IMR-90 (cell line): ENCODE results near the gene TRAF3IP1. TPM values are rescaled to one million over a fixed set of nuclear protein-coding genes. Genes with fewer than 3 reads are reported as not detected.

Source experiments
- ATAC-seq: fragments of 200-7000 bp; cut with Tn5 transposase; 2 replicates; pipeline ENCODE4 v1.9.1; 2020; ENCODE audit warnings: low read depth, mild to moderate bottlenecking, moderate library complexity
- BruUV-seq: library from RNA; stranded (reverse); fragments of 400-500 nt; replicated peaks from 2 replicates; lab custom pipeline; 2021; lab: Mats Ljungman, UMichigan
- CTCF ChIA-PET: fragments of 300-600 bp; formaldehyde crosslinking; extraction: SDS; loops from one replicate; lab custom pipeline; 2021; ENCODE audit warnings: antibody characterized with exemption; lab: Yijun Ruan, JAX
- POLR2A ChIA-PET: fragments of 300-600 bp; sonication (Branson Sonifier 250); formaldehyde crosslinking; loops from one replicate; lab custom pipeline; 2022; ENCODE audit warnings: antibody characterized with exemption; ENCODE audit not compliant: unreplicated experiment; lab: Charles Lee
- DNase-seq: peaks from one replicate; pipeline ENCODE4 v3.0.0; 2013
- H2AFZ ChIP-seq: replicated peaks from 2 replicates; pipeline ENCODE3; 2013; ENCODE audit warnings: low read length, mild to moderate bottlenecking; ENCODE audit not compliant: poor library complexity
- H2AK5ac ChIP-seq: 2 replicates; pipeline ENCODE4 v1.6.1; 2013; ENCODE audit warnings: low read depth, low read length, inconsistent platforms
- H2AK9ac ChIP-seq: replicated peaks from 2 replicates; pipeline ENCODE3; 2013; ENCODE audit warnings: mild to moderate bottlenecking, low read depth, low read length, moderate library complexity; ENCODE audit not compliant: poor library complexity
- H2BK120ac ChIP-seq: 2 replicates; pipeline ENCODE4 v1.6.1; 2013; ENCODE audit warnings: low read depth, low read length, inconsistent platforms
- H2BK15ac ChIP-seq: 3 replicates; pipeline ENCODE4 v1.6.1; 2013; ENCODE audit warnings: low read depth, low read length, inconsistent platforms
- H2BK20ac ChIP-seq: 2 replicates; pipeline ENCODE4 v1.6.1; 2013; ENCODE audit warnings: low read depth, mild to moderate bottlenecking, inconsistent platforms, low read length, moderate library complexity
- H2BK5ac ChIP-seq: 2 replicates; pipeline ENCODE4 v1.6.1; 2013; ENCODE audit warnings: mild to moderate bottlenecking, low read depth, low read length, inconsistent platforms; ENCODE audit not compliant: poor library complexity, severe bottlenecking
- H3K14ac ChIP-seq: replicated peaks from 2 replicates; pipeline ENCODE4 v1.6.1; 2013; ENCODE audit warnings: low read depth, low read length, inconsistent platforms
- H3K18ac ChIP-seq: 2 replicates; pipeline ENCODE4 v1.6.1; 2013; ENCODE audit warnings: low read depth, low read length, control low read depth
- H3K23ac ChIP-seq: 2 replicates; pipeline ENCODE4 v1.6.1; 2013; ENCODE audit warnings: low read depth, low read length, inconsistent platforms
- H3K27ac ChIP-seq: 2 replicates; pipeline ENCODE4 v1.5.1; 2013; ENCODE audit warnings: mild to moderate bottlenecking, control low read depth, low read length; ENCODE audit not compliant: insufficient read depth
- H3K27me3 ChIP-seq: 2 replicates; pipeline ENCODE4 v1.6.1; 2013; ENCODE audit warnings: low read length; ENCODE audit not compliant: control insufficient read depth, insufficient read depth
- H3K36me3 ChIP-seq: 2 replicates; pipeline ENCODE4 v1.6.1; 2013; ENCODE audit warnings: low read length, mixed read lengths; ENCODE audit not compliant: control insufficient read depth, insufficient read depth
- H3K4ac ChIP-seq: 2 replicates; pipeline ENCODE4 v1.6.1; 2013; ENCODE audit warnings: low read depth, low read length, inconsistent platforms
- H3K4me1 ChIP-seq: 2 replicates; pipeline ENCODE4 v1.6.1; 2013; ENCODE audit warnings: low read length, mixed read lengths; ENCODE audit not compliant: control insufficient read depth, insufficient read depth
- H3K4me2 ChIP-seq: 2 replicates; pipeline ENCODE4 v1.6.1; 2013; ENCODE audit warnings: low read depth, mild to moderate bottlenecking, control low read depth, low read length, moderate library complexity
- H3K4me3 ChIP-seq: 2 replicates; pipeline ENCODE4 v1.5.1; 2013; ENCODE audit warnings: low read depth, mild to moderate bottlenecking, control low read depth, low read length, moderate library complexity; ENCODE audit not compliant: insufficient read depth
- H3K56ac ChIP-seq: 2 replicates; pipeline ENCODE4 v1.6.1; 2013; ENCODE audit warnings: low read length, inconsistent platforms; ENCODE audit not compliant: insufficient read depth; ENCODE audit errors: extremely low read depth
- H3K79me1 ChIP-seq, 2 experiments: 2 replicates each; pipeline ENCODE4 v1.6.1; 2013; ENCODE audit warnings: low read length in 2 of 2, inconsistent platforms in 1 of 2, low read depth in 1 of 2
- H3K9ac ChIP-seq: 2 replicates; pipeline ENCODE4 v1.6.1; 2013; ENCODE audit warnings: low read depth, low read length, control low read depth
- H3K9me1 ChIP-seq: 2 replicates; pipeline ENCODE4 v1.6.1; 2013; ENCODE audit warnings: low read length, inconsistent platforms; ENCODE audit not compliant: insufficient read depth
- H3K9me3 ChIP-seq: 2 replicates; pipeline ENCODE4 v1.6.1; 2013; ENCODE audit warnings: low read length; ENCODE audit not compliant: control insufficient read depth, insufficient read depth
- H4K20me1 ChIP-seq: 2 replicates; pipeline ENCODE4 v1.6.1; 2013; ENCODE audit warnings: low read length, inconsistent platforms; ENCODE audit not compliant: insufficient read depth
- H4K5ac ChIP-seq: 2 replicates; pipeline ENCODE4 v1.6.1; 2013; ENCODE audit warnings: mild to moderate bottlenecking, low read depth, low read length, control low read depth
- H4K8ac ChIP-seq, 2 experiments: 2 replicates each; pipeline ENCODE4 v1.6.1; 2013; ENCODE audit warnings: low read depth in 2 of 2, low read length in 2 of 2, control low read depth in 1 of 2, inconsistent platforms in 1 of 2
- H4K91ac ChIP-seq: 2 replicates; pipeline ENCODE4 v1.6.1; 2013; ENCODE audit warnings: low read depth, low read length, inconsistent platforms; ENCODE audit not compliant: insufficient read depth
- FOS ChIP-seq: fragments of 150-350 bp; IDR thresholded peaks from 2 replicates; pipeline ENCODE4 v1.6.1; 2016; ENCODE audit warnings: low read depth, low read length
- RCOR1 ChIP-seq: IDR thresholded peaks from 2 replicates; pipeline ENCODE4 v1.6.1; 2012; ENCODE audit warnings: mild to moderate bottlenecking, low read length, improper control_type of control experiment; ENCODE audit not compliant: insufficient replicate concordance
- whole genome bisulfite sequencing, 2 experiments: methylation state at CpG; one replicate each; pipeline versions ENCODE4 v1.1.5 to v1.1.7; 2013; ENCODE audit warnings: missing lambda C conversion rate in 2 of 2; ENCODE audit not compliant: insufficient read length in 1 of 2; ENCODE audit errors: extremely low coverage in 2 of 2; 5-methylcytosine and 5-hydroxymethylcytosine counted together
- dilution Hi-C: fragments of 300-500 bp; cut with HindIII; formaldehyde crosslinking; loops from one replicate; pipeline ENCODE4 v1.14.3; 2018; ENCODE audit warnings: low sequenced_read_pairs; ENCODE audit not compliant: unreplicated experiment
- in situ Hi-C: fragments of 300-500 bp; cut with MboI; formaldehyde crosslinking; loops from 3 replicates; pipeline ENCODE4 v1.14.3; 2019; ENCODE audit warnings: low sequenced_read_pairs, inconsistent platforms, mixed read lengths
- intact Hi-C: fragments of 100-400 bp; cut with micrococcal nuclease; formaldehyde crosslinking; loops from 2 replicates; pipeline ENCODE4 v1.10.0; 2022
- polyA plus RNA-seq, 3 experiments: library from polyadenylated mRNA; depleted of rRNA; stranded (reverse); fragments of >200 nt; gene quantifications; 2 replicates each; pipeline ENCODE4 v1.2.3, GENCODE V29; 2012; ENCODE audit warnings: low replicate concordance in 1 of 3
- total RNA-seq: library from RNA; depleted of rRNA; stranded (reverse); fragments of >200 nt; gene quantifications from 2 replicates; pipeline ENCODE4 v1.2.3, GENCODE V29; 2012
- TF ChIP-seq, protein P1 (sequence below): fragments of 150-350 bp; IDR thresholded peaks from 2 replicates; pipeline ENCODE4 v1.6.1; 2016; ENCODE audit warnings: low read depth, mild to moderate bottlenecking, low read length, moderate library complexity, borderline replicate concordance

TRAF3IP1 gene
- total and polyA plus RNA-seq, 2 of the 4 experiments (the other 2 are of a cell fraction), result 5.9 to 8.3 TPM

DNA sequence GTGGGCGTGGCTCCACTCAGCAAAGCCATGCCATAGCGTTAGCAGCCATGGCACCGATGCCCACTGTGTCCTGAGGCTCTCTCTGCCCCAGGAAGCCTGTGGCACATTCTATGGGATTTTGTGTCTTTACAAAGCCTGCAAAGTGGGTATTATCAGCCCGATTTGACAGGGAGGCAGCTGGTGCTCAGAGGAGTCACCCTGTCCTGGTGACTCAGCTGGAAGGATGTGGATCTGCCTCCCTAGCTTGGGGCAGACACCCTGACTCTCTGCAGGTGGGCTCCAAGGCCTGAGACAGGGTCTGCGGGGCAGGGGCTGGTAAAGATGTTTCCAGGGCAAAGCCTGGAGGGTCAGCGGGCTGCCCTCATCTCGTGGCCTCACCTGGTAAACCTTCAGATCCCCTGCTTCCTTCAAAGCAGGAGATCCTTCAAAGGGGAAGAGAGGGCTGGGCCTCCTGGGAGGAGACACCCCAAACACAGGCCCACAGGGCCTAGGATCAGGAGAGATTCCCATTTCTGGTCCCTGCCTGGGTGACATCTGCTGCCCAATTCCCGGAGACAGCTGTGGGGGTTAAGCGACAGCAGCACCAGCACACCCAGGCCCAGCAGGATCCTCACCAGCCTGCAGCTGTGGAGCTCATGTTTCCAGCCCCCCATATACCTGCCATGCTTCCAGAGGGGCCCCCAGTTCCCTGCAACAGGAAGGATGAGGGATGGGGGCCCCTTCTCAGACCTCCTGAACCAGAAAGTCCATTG lies 103.4 kb downstream of the TRAF3IP1 start:
- 0 out of 2 replicates have a peak, but pooled peaks have one; percentile 15 for TF ChIP-seq FOS
- no peak for TF ChIP-seq RCOR1
- TF ChIP-seq, protein P1, sequence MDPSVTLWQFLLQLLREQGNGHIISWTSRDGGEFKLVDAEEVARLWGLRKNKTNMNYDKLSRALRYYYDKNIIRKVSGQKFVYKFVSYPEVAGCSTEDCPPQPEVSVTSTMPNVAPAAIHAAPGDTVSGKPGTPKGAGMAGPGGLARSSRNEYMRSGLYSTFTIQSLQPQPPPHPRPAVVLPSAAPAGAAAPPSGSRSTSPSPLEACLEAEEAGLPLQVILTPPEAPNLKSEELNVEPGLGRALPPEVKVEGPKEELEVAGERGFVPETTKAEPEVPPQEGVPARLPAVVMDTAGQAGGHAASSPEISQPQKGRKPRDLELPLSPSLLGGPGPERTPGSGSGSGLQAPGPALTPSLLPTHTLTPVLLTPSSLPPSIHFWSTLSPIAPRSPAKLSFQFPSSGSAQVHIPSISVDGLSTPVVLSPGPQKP, result no peak
- Histone ChIP-seq H3K9me1 (peaks cover 17% of the 10 kb centered on the region), H3K14ac (no peak overlapping the region), H3K9me3 (no peaks in the 10 kb centered on the region), H3K36me3 (no peaks in the 10 kb centered on the region), H3K79me1 (peaks cover 8 to 23% of the 10 kb centered on the region in 2 experiments; a peak in 3 of 4 replicates), H4K5ac (no peak overlapping the region), H3K4me1 (peaks cover 18% of the 10 kb centered on the region), H2AK9ac (peak overlapping the region; percentile 4), H3K23ac (no peak overlapping the region), H3K56ac (no peak overlapping the region), H3K27ac (no peak overlapping the region; the same call in 1 of the 2 replicates), H4K8ac (0 out of 4 replicates have a peak overlapping the region, but pooled peaks of 1 of the 2 experiments have one; percentile 0), H3K18ac (no peak overlapping the region), H4K91ac (no peak overlapping the region), H4K20me1 (no peaks in the 10 kb centered on the region), H2BK120ac (peak overlapping the region; percentile 45), H3K9ac (no peak overlapping the region), H3K4ac (peak overlapping the region; percentile 33), H2BK15ac (no peak overlapping the region), H2BK20ac (no peak overlapping the region; the same call in 1 of the 2 replicates), H2AFZ (peak overlapping the region; percentile 5), H3K4me2 (no peak overlapping the region), H3K4me3 (no peak overlapping the region), H2BK5ac (peak overlapping the region; percentile 15), H3K27me3 (no peaks in the 10 kb centered on the region), H2AK5ac (peak overlapping the region; percentile 72)
- in situ Hi-C loops, result no loop called here
- no TSS peak for BruUV-seq
- ChIA-PET CTCF (no interaction called here), POLR2A (no interaction called here)
- DNase-seq, result peak; percentile 53
- no peak for ATAC-seq
- intact Hi-C loops, result no loop called here
- 60% methylated on average over 2 of the region's 9 CpGs; no CpG with 5 or more reads in 1 of the 2 experiments for WGBS, 2 experiments
- dilution Hi-C loops, result no loop called here
